Gastrocnemius medialis (tissue), 4 donors: ENCODE data around the gene BPGM.

Source experiments
- POLR2A ChIP-seq, 2 donors: fragments of 450-650 bp; IDR thresholded peaks; one replicate each; pipeline ENCODE4 v1.6.1; 2017; ENCODE audit warnings: antibody characterized with exemption in 2 of 2, mild to moderate bottlenecking in 2 of 2, moderate library complexity in 2 of 2
- TF ChIP-seq, protein P1 (sequence below), 5 experiments: fragments of 450-650 bp in 3 of 5; fragments of 200-600 bp in 2 of 5; sonication (generic) in 2 of 5; IDR thresholded peaks in 4 of 5; conservative IDR thresholded peaks in 1 of 5; 1 replicate in 4 of 5; 2 replicates in 1 of 5; pipeline ENCODE4 v1.5.1; 2016 to 2019; ENCODE audit warnings: antibody characterized with exemption in 5 of 5, mild to moderate bottlenecking in 3 of 5, moderate library complexity in 3 of 5

DNA sequence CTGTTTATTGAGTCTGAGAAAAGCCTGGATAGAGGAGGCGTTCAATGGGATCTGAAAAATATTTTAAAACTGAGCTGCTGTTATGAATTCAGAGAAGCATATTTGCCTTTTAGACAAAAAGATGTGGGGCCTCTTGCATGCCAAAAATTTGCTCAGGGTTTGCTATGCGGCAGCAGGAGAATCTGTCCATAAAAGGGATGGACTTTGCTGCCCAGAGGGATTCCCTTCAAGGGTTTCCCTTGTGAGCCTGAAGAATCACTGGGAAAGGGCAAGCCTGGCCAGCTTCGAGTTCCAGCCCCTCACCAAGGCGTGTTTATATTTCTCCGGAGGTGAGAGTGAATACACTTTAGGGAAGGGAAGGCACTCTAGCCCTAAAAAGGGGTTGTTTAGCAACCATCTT is 77.2 kb downstream of the BPGM start:
- no peak for TF ChIP-seq POLR2A (IDR thresholded peaks at IDR 0.05)
- TF ChIP-seq, protein P1, sequence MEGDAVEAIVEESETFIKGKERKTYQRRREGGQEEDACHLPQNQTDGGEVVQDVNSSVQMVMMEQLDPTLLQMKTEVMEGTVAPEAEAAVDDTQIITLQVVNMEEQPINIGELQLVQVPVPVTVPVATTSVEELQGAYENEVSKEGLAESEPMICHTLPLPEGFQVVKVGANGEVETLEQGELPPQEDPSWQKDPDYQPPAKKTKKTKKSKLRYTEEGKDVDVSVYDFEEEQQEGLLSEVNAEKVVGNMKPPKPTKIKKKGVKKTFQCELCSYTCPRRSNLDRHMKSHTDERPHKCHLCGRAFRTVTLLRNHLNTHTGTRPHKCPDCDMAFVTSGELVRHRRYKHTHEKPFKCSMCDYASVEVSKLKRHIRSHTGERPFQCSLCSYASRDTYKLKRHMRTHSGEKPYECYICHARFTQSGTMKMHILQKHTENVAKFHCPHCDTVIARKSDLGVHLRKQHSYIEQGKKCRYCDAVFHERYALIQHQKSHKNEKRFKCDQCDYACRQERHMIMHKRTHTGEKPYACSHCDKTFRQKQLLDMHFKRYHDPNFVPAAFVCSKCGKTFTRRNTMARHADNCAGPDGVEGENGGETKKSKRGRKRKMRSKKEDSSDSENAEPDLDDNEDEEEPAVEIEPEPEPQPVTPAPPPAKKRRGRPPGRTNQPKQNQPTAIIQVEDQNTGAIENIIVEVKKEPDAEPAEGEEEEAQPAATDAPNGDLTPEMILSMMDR (IDR thresholded peaks at IDR 0.05 in 4 of 5, conservative IDR thresholded peaks at IDR 0.05 in 1 of 5): no peak
